Colonic mucosa (tissue), 4 donors: ENCODE results near the gene SGTA. TPM values are rescaled to one million over a fixed set of nuclear protein-coding genes. Genes with fewer than 3 reads are reported as not detected.

Experiments used
- DNase-seq: peaks from one replicate; pipeline ENCODE4 v3.0.0-alpha.2; 2020
- H3K27ac ChIP-seq: fragments of 200-600 bp; one replicate; pipeline ENCODE4 v1.8.0; 2021
- H3K27me3 ChIP-seq: fragments of 200-600 bp; one replicate; pipeline ENCODE4 v1.8.0; 2021
- H3K36me3 ChIP-seq: fragments of 200-600 bp; one replicate; pipeline ENCODE4 v1.8.0; 2021
- H3K4me1 ChIP-seq: fragments of 200-600 bp; one replicate; pipeline ENCODE4 v1.8.0; 2021; ENCODE audit warnings: mild to moderate bottlenecking
- H3K4me3 ChIP-seq: fragments of 200-600 bp; one replicate; pipeline ENCODE4 v1.8.0; 2021
- H3K9ac ChIP-seq, 2 donors: one replicate each; pipeline ENCODE4 v1.7.0; 2013; ENCODE audit warnings: control low read depth in 2 of 2, low read depth in 2 of 2, low read length in 2 of 2
- H3K9me3 ChIP-seq: fragments of 200-600 bp; one replicate; pipeline ENCODE4 v1.8.0; 2021
- CTCF ChIP-seq: fragments of 200-600 bp; IDR thresholded peaks from one replicate; pipeline ENCODE4 v1.8.0; 2022; ENCODE audit warnings: antibody characterized with exemption, mild to moderate bottlenecking
- intact Hi-C: fragments of 100-400 bp; cut with DNase I; formaldehyde crosslinking; loops from one replicate; pipeline ENCODE4 v1.14.1; 2022
- total RNA-seq, 2 donors: library from RNA; stranded (reverse); fragmentation: NEBNext Ultra II Directional in 1 of 2; extraction: Animal tissue kit (Norgen Biotek cat#: 25700) in 1 of 2; gene quantifications; one replicate each; pipeline ENCODE4 v1.2.1, GENCODE V29; 2021
- donor health status: healthy.
- donor health status: DM: no; HTN: no; CAD: no.
- donor health status: DM: no; HTN: no; CAD: no.

SGTA gene
- total RNA-seq, 2 donors from 2014 or later = 46.5 to 80.6 TPM

GRCh38 chr19:2804156-2805004, 21.3 kb upstream of the SGTA start:
- Histone ChIP-seq H3K4me1 (no peaks in the 10 kb centered on the region), H3K27me3 (no peaks in the 10 kb centered on the region), H3K36me3 (no peaks in the 10 kb centered on the region), H3K9me3 (no peaks in the 10 kb centered on the region), H3K4me3 (no peak overlapping the region), H3K27ac (no peak overlapping the region), H3K9ac (no peak overlapping the region)
- TF ChIP-seq CTCF = no peak
- intact Hi-C loops = no loop called here
- DNase-seq = no peak

GRCh38 chr19:2803486-2804155, 20.5 kb upstream of the SGTA start:
- no peak for TF ChIP-seq CTCF
- Histone ChIP-seq H3K27ac (no peak overlapping the region), H3K36me3 (no peaks in the 10 kb centered on the region), H3K4me3 (no peak overlapping the region), H3K9ac (no peak overlapping the region), H3K27me3 (no peaks in the 10 kb centered on the region), H3K9me3 (no peaks in the 10 kb centered on the region), H3K4me1 (no peaks in the 10 kb centered on the region)
- DNase-seq = no peak
- intact Hi-C loops = no loop called here

- TF ChIP-seq CTCF = no peak
- Histone ChIP-seq H3K27ac (no peak overlapping the region), H3K4me3 (no peak overlapping the region), H3K36me3 (no peaks in the 10 kb centered on the region), H3K9ac (no peak overlapping the region), H3K27me3 (no peaks in the 10 kb centered on the region), H3K4me1 (no peaks in the 10 kb centered on the region), H3K9me3 (no peaks in the 10 kb centered on the region)
- intact Hi-C loops = no loop called here
- DNase-seq = no peak
These were observed 19.8 kb upstream of the SGTA start for GRCh38 chr19:2802826-2803225.

- Histone ChIP-seq H3K36me3 (no peaks in the 10 kb centered on the region), H3K27me3 (no peaks in the 10 kb centered on the region), H3K9me3 (no peaks in the 10 kb centered on the region), H3K27ac (no peak overlapping the region), H3K9ac (no peak overlapping the region), H3K4me1 (no peaks in the 10 kb centered on the region), H3K4me3 (no peak overlapping the region)
- TF ChIP-seq CTCF = no peak
- intact Hi-C loops = no loop called here
- no peak for DNase-seq
These were observed 17.4 kb upstream of the SGTA start for GRCh38 chr19:2800506-2800905.

GRCh38 chr19:2799273-2800020, 16.4 kb upstream of the SGTA start:
- intact Hi-C loops = no loop called here

More at GRCh38 chr19:2799273-2800020, 16.4 kb upstream of the SGTA start:
- H3K27me3 ChIP-seq = no peaks in the 10 kb centered on the region
- no peaks in the 10 kb centered on the region for H3K4me1 ChIP-seq
- no peaks in the 10 kb centered on the region for H3K9me3 ChIP-seq
- H3K9ac ChIP-seq = no peak overlapping the region
- H3K27ac ChIP-seq = no peak overlapping the region
- TF ChIP-seq CTCF = no peak
- H3K4me3 ChIP-seq = no peak overlapping the region
- no peaks in the 10 kb centered on the region for H3K36me3 ChIP-seq
- DNase-seq = no peak
